Non-pigmented ciliary epithelial cell (primary cell): ENCODE results near the gene RGPD8.

Experiments used
- DNase-seq: peaks from one replicate; pipeline ENCODE4 v3.0.0-alpha.2; 2010; ENCODE audit warnings: low read depth

The RGPD8 gene

GRCh38 chr2:112322919-112323318 is 110.5 kb downstream of the RGPD8 start:
- DNase-seq, result no peak

- DNase-seq, result peak; percentile 20
These were observed 111.8 kb downstream of the RGPD8 start for GRCh38 chr2:112321375-112322320.
